Measurements from ENCODE around the gene SLC6A18.

Gene SLC6A18

GRCh38 chr5:1231354-1231905 is 6.2 kb downstream of the SLC6A18 start:
- Histone ChIP-seq H3K27ac (ENCODE audit: extremely low read depth, low read depth, low read length) (no peak overlapping the region), H3K36me3 (ENCODE audit: control insufficient read depth in 2 of 2, insufficient read depth in 1 of 2, low read length in 2 of 2) (no peaks in the 10 kb centered on the region), H3K4me1 (ENCODE audit: control insufficient read depth, insufficient read depth, low read length) (0 out of 2 replicates have a peak, but pooled peaks cover 2% of the 10 kb centered on the region), H3K4me3 (ENCODE audit: low read depth, low read length) (no peak overlapping the region), H3K9me3 (ENCODE audit: control insufficient read depth, insufficient read depth, low read depth, low read length) (no peaks in the 10 kb centered on the region)
- POLR2A ChIA-PET: no interaction called here
- CTCF ChIA-PET: interaction anchor here (0.7 kb wide), 1 partner anchor 57 kb away, joined by 4 read pairs; no protein-coding TSS in a partner anchor
- TF ChIP-seq YY2 (tag by site-specific recombination; IDR thresholded peaks at IDR 0.05) (no peak), ZIC2 (tag by site-specific recombination; IDR thresholded peaks at IDR 0.05) (peak; percentile 37; the same call in 1 of the 2 replicates)

GRCh38 chr5:1232780-1233179 is 7.6 kb downstream of the SLC6A18 start:
- Histone ChIP-seq H3K4me3 (ENCODE audit: low read depth, low read length) (no peak overlapping the region), H3K9me3 (ENCODE audit: control insufficient read depth, insufficient read depth, low read depth, low read length) (no peaks in the 10 kb centered on the region), H3K4me1 (ENCODE audit: control insufficient read depth, insufficient read depth, low read length) (no peaks in the 10 kb centered on the region), H3K36me3 (ENCODE audit: control insufficient read depth in 2 of 2, insufficient read depth in 1 of 2, low read length in 2 of 2) (no peaks in the 10 kb centered on the region), H3K27ac (ENCODE audit: extremely low read depth, low read depth, low read length) (no peak overlapping the region)
- TF ChIP-seq ZNF777 (tag by site-specific recombination; IDR thresholded peaks at IDR 0.05; ENCODE audit: borderline replicate concordance): no peak
- no peak for TF ChIP-seq ZNF184 (tag by site-specific recombination; IDR thresholded peaks at IDR 0.05)
- TF ChIP-seq HOXC10 (CRISPR knock-in tag; IDR thresholded peaks at IDR 0.05): no peak
- TF ChIP-seq ZNF664 (tag by site-specific recombination; IDR thresholded peaks at IDR 0.05): no peak
- TF ChIP-seq ZSCAN4 (tag by site-specific recombination; IDR thresholded peaks at IDR 0.05): no peak
- TF ChIP-seq ZSCAN23 (tag by site-specific recombination; IDR thresholded peaks at IDR 0.05): no peak
- no peak for TF ChIP-seq YY2 (tag by site-specific recombination; IDR thresholded peaks at IDR 0.05)
- no peak for TF ChIP-seq ZFP37 (tag by site-specific recombination; IDR thresholded peaks at IDR 0.05)
- no peak for TF ChIP-seq ZNF19 (tag by site-specific recombination; IDR thresholded peaks at IDR 0.05; ENCODE audit: low read depth)
- no peak for TF ChIP-seq ZNF223 (tag by site-specific recombination; IDR thresholded peaks at IDR 0.05)
- TF ChIP-seq ZNF488 (tag by site-specific recombination; IDR thresholded peaks at IDR 0.05): no peak
- TF ChIP-seq ZNF37A (tag by site-specific recombination; IDR thresholded peaks at IDR 0.05): no peak
- ChIA-PET POLR2A (no interaction called here), CTCF (interaction anchor here (0.6 kb wide), 1 partner anchor 59 kb away, joined by 4 read pairs; no protein-coding TSS in a partner anchor)

- POLR2A ChIA-PET: no interaction called here
- no peak for TF ChIP-seq ZNF37A (tag by site-specific recombination; IDR thresholded peaks at IDR 0.05)
- no peak for TF ChIP-seq TCF7L2 (IDR thresholded peaks at IDR 0.05; ENCODE audit: borderline replicate concordance, low read depth, low read length)
- no peak for TF ChIP-seq ZNF354C (tag by site-specific recombination; IDR thresholded peaks at IDR 0.05; ENCODE audit: borderline replicate concordance, low read depth)
- TF ChIP-seq ZNF423 (tag by site-specific recombination; IDR thresholded peaks at IDR 0.05): no peak
- no peak for TF ChIP-seq ZNF16 (tag by site-specific recombination; IDR thresholded peaks at IDR 0.05; ENCODE audit: low read depth)
- no peak for TF ChIP-seq ZNF510 (tag by site-specific recombination; IDR thresholded peaks at IDR 0.05; ENCODE audit: insufficient replicate concordance)
- no peak for TF ChIP-seq ZIC2 (tag by site-specific recombination; IDR thresholded peaks at IDR 0.05)
- TF ChIP-seq ZNF202 (tag by site-specific recombination; IDR thresholded peaks at IDR 0.05; ENCODE audit: borderline replicate concordance): no peak
- TF ChIP-seq ZNF707 (tag by site-specific recombination; IDR thresholded peaks at IDR 0.05): no peak
- Histone ChIP-seq H3K27ac (ENCODE audit: extremely low read depth, low read depth, low read length) (no peak overlapping the region), H3K4me3 (ENCODE audit: low read depth, low read length) (no peak overlapping the region), H3K4me1 (ENCODE audit: control insufficient read depth, insufficient read depth, low read length) (no peaks in the 10 kb centered on the region), H3K9me3 (ENCODE audit: control insufficient read depth, insufficient read depth, low read depth, low read length) (no peaks in the 10 kb centered on the region), H3K36me3 (ENCODE audit: control insufficient read depth in 2 of 2, insufficient read depth in 1 of 2, low read length in 2 of 2) (no peaks in the 10 kb centered on the region)
- CTCF ChIA-PET: interaction anchor here (0.9 to 1.5 kb wide), 4 partner anchors 44 to 68 kb away, joined by 3 to 5 read pairs (median 4); no protein-coding TSS in a partner anchor
Measured at GRCh38 chr5:1235379-1235778, 10.2 kb downstream of the SLC6A18 start.
